HG03342 (cell line): ENCODE results near the gene PCP4.

Experiments
- ATAC-seq: cut with Tn5 transposase; IDR thresholded peaks from one replicate; pipeline ENCODE4 v1.9.1; 2021; ENCODE audit warnings: mild to moderate bottlenecking, moderate library complexity; ENCODE audit not compliant: unreplicated experiment

The PCP4 gene

GRCh38 chr21:39969691-39970364 is 102.6 kb downstream of the PCP4 start:
- no peak for ATAC-seq

- ATAC-seq: no peak
Measured at GRCh38 chr21:39971956-39972355, 104.7 kb downstream of the PCP4 start.

GRCh38 chr21:39972471-39972870 is 105.2 kb downstream of the PCP4 start:
- no peak for ATAC-seq

DNA sequence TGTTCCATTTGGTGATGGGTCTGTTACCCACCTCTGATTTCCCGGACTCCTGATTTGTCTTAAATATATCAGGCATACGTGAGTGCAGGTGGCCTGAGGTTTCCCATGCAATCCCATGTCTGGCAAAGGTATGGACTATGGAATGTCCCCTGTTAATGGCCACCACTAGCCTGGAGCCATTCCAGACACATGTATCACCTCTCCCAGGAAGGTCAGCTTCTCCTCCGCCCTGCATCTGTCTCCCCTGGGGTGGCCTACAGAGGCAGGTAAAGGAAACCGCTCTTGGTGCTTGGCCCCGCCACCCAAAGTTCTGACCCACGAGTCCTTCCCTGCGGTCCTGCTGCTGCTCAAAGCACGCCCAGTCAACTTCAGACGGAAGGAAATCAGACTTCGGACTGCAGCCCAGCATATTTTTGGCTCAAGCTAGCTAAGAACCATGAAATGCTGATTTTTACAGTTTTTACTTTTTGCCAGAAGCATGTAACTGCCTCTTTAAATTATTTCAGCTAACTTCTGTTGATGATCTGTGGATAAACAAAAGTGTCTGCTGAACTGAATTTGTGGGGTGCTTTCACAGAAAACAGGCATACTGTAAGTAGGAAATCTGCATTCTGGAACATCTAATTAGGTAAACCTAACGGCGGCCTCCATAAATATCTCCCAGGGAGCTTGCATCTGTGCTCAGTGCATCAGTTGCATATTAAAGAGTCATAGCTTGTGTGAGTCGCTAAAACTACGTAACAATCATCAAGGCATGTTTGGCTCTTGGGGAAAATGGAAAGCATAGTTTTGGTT is 105.9 kb downstream of the PCP4 start:
- no peak for ATAC-seq

DNA sequence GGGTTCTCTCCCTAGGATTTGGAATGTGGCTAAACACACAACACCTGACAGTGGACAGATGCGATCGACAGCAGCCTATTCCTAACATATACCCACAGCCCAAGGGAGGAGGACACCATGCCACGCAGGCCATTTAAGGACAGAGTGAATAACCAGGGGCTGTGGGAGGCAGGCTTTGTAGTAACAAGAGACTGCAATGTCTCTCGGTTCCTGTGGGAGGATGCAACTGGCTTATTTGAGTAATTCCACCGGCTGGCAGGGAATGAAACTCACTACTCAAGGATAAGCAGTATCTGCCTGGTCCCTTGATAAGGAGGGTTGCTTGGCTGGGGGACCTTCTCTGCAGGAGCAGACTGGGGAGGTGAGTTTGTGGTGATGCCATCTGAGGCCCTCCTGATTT is 109.6 kb downstream of the PCP4 start:
- no peak for ATAC-seq
